Liver (tissue), 9 donors: Measurements from ENCODE around the gene ACOT7. TPM values are rescaled to one million over a fixed set of nuclear protein-coding genes. Genes with fewer than 3 reads are reported as not detected.

Experiments used
- DNase-seq: peaks from one replicate; pipeline ENCODE4 v3.0.0-alpha.2; 2017; ENCODE audit warnings: low spot score
- H3K27ac ChIP-seq, 2 donors: one replicate each; pipeline ENCODE4 v1.7.0; 2013; ENCODE audit warnings: inconsistent platforms in 2 of 2, low read length in 2 of 2, control low read depth in 1 of 2, low read depth in 1 of 2, mild to moderate bottlenecking in 1 of 2
- H3K27me3 ChIP-seq, 4 donors: one replicate each; pipeline versions ENCODE4 v1.6.1 to v1.7.0; 2013; ENCODE audit warnings: low read length in 3 of 4, inconsistent platforms in 1 of 4, mild to moderate bottlenecking in 1 of 4, moderate library complexity in 1 of 4; ENCODE audit not compliant: control insufficient read depth in 4 of 4, insufficient read depth in 4 of 4
- H3K36me3 ChIP-seq, 4 donors: one replicate each; pipeline versions ENCODE4 v1.6.1 to v1.7.0; 2013; ENCODE audit warnings: low read length in 3 of 4, mild to moderate bottlenecking in 3 of 4, low read depth in 1 of 4, moderate library complexity in 1 of 4; ENCODE audit not compliant: control insufficient read depth in 4 of 4, insufficient read depth in 3 of 4
- H3K4me1 ChIP-seq, 4 donors: one replicate each; pipeline versions ENCODE4 v1.6.1 to v1.7.0; 2013; ENCODE audit warnings: low read length in 3 of 4, mild to moderate bottlenecking in 3 of 4, moderate library complexity in 1 of 4; ENCODE audit not compliant: control insufficient read depth in 4 of 4, insufficient read depth in 4 of 4
- H3K4me3 ChIP-seq, 3 donors: one replicate each; pipeline versions ENCODE4 v1.6.1 to v1.7.0; 2013; ENCODE audit warnings: low read length in 3 of 3, control low read depth in 1 of 3, low read depth in 1 of 3, mild to moderate bottlenecking in 1 of 3
- H3K9ac ChIP-seq, 2 donors: one replicate each; pipeline ENCODE4 v1.7.0; 2013; ENCODE audit warnings: low read length in 2 of 2, mild to moderate bottlenecking in 2 of 2, moderate library complexity in 2 of 2, control low read depth in 1 of 2, low read depth in 1 of 2
- H3K9me3 ChIP-seq, 4 donors: one replicate each; pipeline versions ENCODE4 v1.6.1 to v1.7.0; 2013; ENCODE audit warnings: low read length in 3 of 4; ENCODE audit not compliant: control insufficient read depth in 4 of 4
- EGR1 ChIP-seq, 2 donors: IDR thresholded peaks; 2 replicates each; pipeline ENCODE4 v1.6.1; 2016 to 2018; ENCODE audit warnings: antibody characterized with exemption in 2 of 2, low read depth in 2 of 2
- GABPA ChIP-seq, 2 donors: IDR thresholded peaks in 1 of 2; conservative IDR thresholded peaks in 1 of 2; 2 replicates each; pipeline ENCODE4 v1.6.1; 2016; ENCODE audit warnings: antibody characterized with exemption in 2 of 2, mild to moderate bottlenecking in 1 of 2, moderate library complexity in 1 of 2
- HNF4G ChIP-seq: IDR thresholded peaks from 2 replicates; pipeline ENCODE4 v1.6.1; 2016; ENCODE audit warnings: antibody characterized with exemption
- JUND ChIP-seq, 2 donors: IDR thresholded peaks; 2 replicates each; pipeline ENCODE4 v1.6.1; 2016; ENCODE audit warnings: antibody characterized with exemption in 2 of 2
- NR2F2 ChIP-seq: IDR thresholded peaks from 2 replicates; pipeline ENCODE4 v1.6.1; 2016; ENCODE audit warnings: antibody characterized with exemption
- RXRA ChIP-seq, 2 donors: IDR thresholded peaks; 2 replicates each; pipeline ENCODE4 v1.6.1; 2017 to 2018; ENCODE audit warnings: antibody characterized with exemption in 2 of 2, mild to moderate bottlenecking in 1 of 2
- TAF1 ChIP-seq: conservative IDR thresholded peaks from 2 replicates; pipeline ENCODE4 v1.6.1; 2016; ENCODE audit warnings: antibody characterized with exemption, mild to moderate bottlenecking
- WGBS: extraction: QIAGEN DNeasy Blood & Tissue Kit; methylation state at CpG from one replicate; pipeline ENCODE4 v1.1.7; 2013; 5-methylcytosine and 5-hydroxymethylcytosine counted together
- polyA plus RNA-seq, 2 donors: library from polyadenylated mRNA; stranded (reverse) in 1 of 2; unstranded in 1 of 2; fragments of 200-250 nt in 1 of 2; fragments of >200 nt in 1 of 2; fragmentation: Nextera tagmentation in 1 of 2; extraction: Ambion mirVana in 1 of 2; gene quantifications; one replicate each; pipeline versions ENCODE4 v1.2.1 to v1.2.3, GENCODE V29; 2013 to 2015
- total RNA-seq, 2 donors: library from RNA; depleted of rRNA; stranded (reverse); fragments of >200 nt; gene quantifications; one replicate each; pipeline ENCODE4 v1.2.3, GENCODE V29; 2014
- TF ChIP-seq, protein P1 (sequence below): fragments of 150-350 bp; IDR thresholded peaks from 2 replicates; pipeline ENCODE4 v1.5.1; 2017; ENCODE audit warnings: improper control_type of control experiment, low read depth, low read length; ENCODE audit not compliant: missing input control
- TF ChIP-seq, protein P2 (sequence below): IDR thresholded peaks from 2 replicates; pipeline ENCODE4 v1.6.1; 2016; ENCODE audit warnings: antibody characterized with exemption, mild to moderate bottlenecking
- donor health status: healthy.
- donor health status: healthy.
- donor health status: healthy.
- donor health status: healthy.
- donor health status: healthy.

ACOT7 gene
- total and polyA plus RNA-seq, 4 donors = 8.7 to 14.4 (median 10.4) TPM

DNA sequence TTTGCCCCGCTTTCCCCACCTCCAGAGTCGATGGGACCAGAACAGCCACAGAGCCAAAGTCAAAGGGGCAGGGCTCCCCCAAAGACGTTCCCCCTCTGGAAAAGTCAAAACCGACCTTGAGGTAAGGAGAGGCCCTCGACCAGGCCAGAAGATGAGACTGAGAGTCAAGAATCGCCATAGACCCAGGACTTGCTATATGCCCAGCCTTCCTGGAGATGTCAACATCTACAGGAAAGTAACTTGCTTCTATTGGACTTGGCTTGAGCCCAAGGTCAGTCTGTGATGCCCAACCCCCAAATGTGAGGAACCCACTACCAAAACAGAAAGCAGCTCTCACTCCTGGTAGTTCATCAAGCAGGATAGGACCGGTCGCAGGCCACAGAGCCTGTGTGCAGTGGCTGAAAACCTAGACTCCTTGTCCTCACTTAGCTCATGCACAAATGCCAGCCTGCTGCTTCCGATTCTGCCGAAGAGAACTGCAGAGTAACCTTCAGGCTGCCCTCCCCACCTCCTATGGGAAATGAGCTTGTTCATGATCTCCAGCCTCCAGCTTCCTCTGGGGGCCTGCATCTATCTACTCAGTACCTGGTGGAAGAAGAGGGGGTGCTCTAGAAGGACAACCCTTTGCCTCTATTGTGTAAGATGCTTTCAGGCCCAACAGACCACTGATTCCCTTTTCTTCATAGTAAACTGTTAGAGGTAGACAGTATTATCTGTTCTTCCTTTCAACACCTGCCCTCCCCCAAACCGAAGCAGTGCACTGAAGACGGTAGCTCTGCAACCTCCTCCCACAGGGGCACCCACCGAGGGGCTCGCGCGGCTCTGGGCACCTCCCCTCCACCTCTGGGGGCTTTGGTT lies 1.4 kb downstream of the ACOT7 start:
- WGBS = 42% methylated on average over 16 of the region's 16 CpGs
- DNase-seq = no peak
- Histone ChIP-seq H3K4me3 (peak overlapping the region in 2 of 3 donors; percentile 32 to 83), H3K27ac (no peak overlapping the region), H3K36me3 (no peaks in the 10 kb centered on the region), H3K27me3 (no peaks in the 10 kb centered on the region), H3K9ac (no peak overlapping the region), H3K4me1 (peaks cover 3 to 20% (median 15%) of the 10 kb centered on the region in 4 donors), H3K9me3 (no peaks in the 10 kb centered on the region)
- TF ChIP-seq HNF4G (no peak), EGR1 (IDR thresholded peaks at IDR 0.05; ENCODE audit: low read depth in 2 of 2) (no peak), GABPA (IDR thresholded peaks at IDR 0.05 in 1 of 2, conservative IDR thresholded peaks at IDR 0.05 in 1 of 2) (no peak), RXRA (IDR thresholded peaks at IDR 0.05) (no peak), NR2F2 (no peak)
- TF ChIP-seq, protein P1, sequence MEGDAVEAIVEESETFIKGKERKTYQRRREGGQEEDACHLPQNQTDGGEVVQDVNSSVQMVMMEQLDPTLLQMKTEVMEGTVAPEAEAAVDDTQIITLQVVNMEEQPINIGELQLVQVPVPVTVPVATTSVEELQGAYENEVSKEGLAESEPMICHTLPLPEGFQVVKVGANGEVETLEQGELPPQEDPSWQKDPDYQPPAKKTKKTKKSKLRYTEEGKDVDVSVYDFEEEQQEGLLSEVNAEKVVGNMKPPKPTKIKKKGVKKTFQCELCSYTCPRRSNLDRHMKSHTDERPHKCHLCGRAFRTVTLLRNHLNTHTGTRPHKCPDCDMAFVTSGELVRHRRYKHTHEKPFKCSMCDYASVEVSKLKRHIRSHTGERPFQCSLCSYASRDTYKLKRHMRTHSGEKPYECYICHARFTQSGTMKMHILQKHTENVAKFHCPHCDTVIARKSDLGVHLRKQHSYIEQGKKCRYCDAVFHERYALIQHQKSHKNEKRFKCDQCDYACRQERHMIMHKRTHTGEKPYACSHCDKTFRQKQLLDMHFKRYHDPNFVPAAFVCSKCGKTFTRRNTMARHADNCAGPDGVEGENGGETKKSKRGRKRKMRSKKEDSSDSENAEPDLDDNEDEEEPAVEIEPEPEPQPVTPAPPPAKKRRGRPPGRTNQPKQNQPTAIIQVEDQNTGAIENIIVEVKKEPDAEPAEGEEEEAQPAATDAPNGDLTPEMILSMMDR = no peak

DNA sequence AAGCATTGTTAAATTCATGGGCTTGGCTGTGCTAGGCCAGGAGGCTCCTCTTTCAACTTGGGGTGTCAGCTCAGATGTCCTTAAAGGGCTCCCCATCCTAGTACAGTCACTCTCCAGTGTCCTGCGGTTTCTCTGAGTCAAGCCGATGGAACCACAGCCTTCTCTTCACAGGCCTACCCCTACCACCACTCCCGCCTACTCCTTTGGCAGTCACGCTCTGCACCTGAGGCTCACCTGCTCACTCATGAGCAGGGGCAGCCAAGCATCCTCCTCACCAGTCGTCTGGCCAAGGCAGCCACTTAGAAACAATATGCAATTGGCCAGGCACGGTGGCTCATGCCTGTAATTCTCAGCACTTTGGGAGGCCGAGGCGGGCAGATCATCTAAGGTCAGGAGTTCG lies 3.6 kb downstream of the ACOT7 start:
- Histone ChIP-seq H3K27ac (no peak overlapping the region), H3K4me1 (peaks cover 3 to 20% (median 15%) of the 10 kb centered on the region in 4 donors), H3K36me3 (no peaks in the 10 kb centered on the region), H3K9me3 (no peaks in the 10 kb centered on the region), H3K9ac (no peak overlapping the region), H3K27me3 (no peaks in the 10 kb centered on the region), H3K4me3 (no peak overlapping the region)
- no peak for DNase-seq
- no peak for TF ChIP-seq JUND (IDR thresholded peaks at IDR 0.05)
- no peak for TF ChIP-seq RXRA (IDR thresholded peaks at IDR 0.05)
- no peak for TF ChIP-seq TAF1
- 91% methylated on average over 9 of the region's 9 CpGs for WGBS

DNA sequence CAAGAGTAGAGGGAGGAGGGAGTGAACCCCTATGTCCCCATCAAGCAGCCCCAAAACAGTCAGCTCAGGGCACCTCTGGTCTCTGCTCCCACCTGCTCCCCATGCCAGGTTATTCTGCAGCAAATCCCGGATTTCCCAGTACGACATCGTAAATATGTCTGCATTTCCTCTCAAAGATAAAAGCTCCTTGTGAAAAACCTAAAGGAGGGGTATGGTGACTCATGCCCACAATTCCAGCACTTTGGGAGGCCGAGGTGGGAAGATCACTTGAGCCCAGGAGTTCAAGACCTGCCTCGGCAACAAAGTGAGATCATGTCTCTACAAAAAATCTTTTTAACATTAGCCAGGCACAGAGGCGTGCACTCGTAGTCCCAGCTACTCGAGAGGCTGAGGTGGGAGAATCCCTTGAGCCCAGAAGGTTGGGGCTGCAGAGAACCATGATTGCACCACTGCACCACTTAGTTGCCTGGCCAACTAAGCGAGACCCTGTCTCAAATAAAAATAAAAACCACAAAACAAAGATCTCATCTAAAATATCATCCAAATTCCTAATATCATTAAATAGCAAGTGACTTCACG lies 7.1 kb downstream of the ACOT7 start:
- Histone ChIP-seq H3K4me3 (no peak overlapping the region), H3K4me1 (peaks cover 0 to 1% (median 0%) of the 10 kb centered on the region in 4 donors), H3K9me3 (no peaks in the 10 kb centered on the region), H3K27ac (no peak overlapping the region), H3K36me3 (no peaks in the 10 kb centered on the region), H3K9ac (no peak overlapping the region), H3K27me3 (no peaks in the 10 kb centered on the region)
- 87% methylated on average over 10 of the region's 10 CpGs for WGBS
- no peak for DNase-seq
- TF ChIP-seq JUND (IDR thresholded peaks at IDR 0.05) = no peak
- TF ChIP-seq, protein P1 = no peak
- TF ChIP-seq, protein P2, sequence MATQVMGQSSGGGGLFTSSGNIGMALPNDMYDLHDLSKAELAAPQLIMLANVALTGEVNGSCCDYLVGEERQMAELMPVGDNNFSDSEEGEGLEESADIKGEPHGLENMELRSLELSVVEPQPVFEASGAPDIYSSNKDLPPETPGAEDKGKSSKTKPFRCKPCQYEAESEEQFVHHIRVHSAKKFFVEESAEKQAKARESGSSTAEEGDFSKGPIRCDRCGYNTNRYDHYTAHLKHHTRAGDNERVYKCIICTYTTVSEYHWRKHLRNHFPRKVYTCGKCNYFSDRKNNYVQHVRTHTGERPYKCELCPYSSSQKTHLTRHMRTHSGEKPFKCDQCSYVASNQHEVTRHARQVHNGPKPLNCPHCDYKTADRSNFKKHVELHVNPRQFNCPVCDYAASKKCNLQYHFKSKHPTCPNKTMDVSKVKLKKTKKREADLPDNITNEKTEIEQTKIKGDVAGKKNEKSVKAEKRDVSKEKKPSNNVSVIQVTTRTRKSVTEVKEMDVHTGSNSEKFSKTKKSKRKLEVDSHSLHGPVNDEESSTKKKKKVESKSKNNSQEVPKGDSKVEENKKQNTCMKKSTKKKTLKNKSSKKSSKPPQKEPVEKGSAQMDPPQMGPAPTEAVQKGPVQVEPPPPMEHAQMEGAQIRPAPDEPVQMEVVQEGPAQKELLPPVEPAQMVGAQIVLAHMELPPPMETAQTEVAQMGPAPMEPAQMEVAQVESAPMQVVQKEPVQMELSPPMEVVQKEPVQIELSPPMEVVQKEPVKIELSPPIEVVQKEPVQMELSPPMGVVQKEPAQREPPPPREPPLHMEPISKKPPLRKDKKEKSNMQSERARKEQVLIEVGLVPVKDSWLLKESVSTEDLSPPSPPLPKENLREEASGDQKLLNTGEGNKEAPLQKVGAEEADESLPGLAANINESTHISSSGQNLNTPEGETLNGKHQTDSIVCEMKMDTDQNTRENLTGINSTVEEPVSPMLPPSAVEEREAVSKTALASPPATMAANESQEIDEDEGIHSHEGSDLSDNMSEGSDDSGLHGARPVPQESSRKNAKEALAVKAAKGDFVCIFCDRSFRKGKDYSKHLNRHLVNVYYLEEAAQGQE = no peak
